Adrenal gland (tissue), 12 donors: Measurements from ENCODE around the gene RAB9B. TPM values are rescaled to one million over a fixed set of nuclear protein-coding genes. Genes with fewer than 3 reads are reported as not detected.

Source experiments
- DNase-seq, 7 donors: peaks; one replicate each; pipeline ENCODE4 v3.0.0-alpha.2; 2019 to 2020
- H3K27ac ChIP-seq, 5 donors: fragments of 200-600 bp; sonication (generic) in 4 of 5; 1 replicate in 3 of 5; 2 replicates in 2 of 5; pipeline versions ENCODE4 v1.5.1 to v1.8.0; 2016 to 2020; ENCODE audit warnings: mild to moderate bottlenecking in 1 of 5
- H3K27me3 ChIP-seq: fragments of 200-600 bp; 2 replicates; pipeline ENCODE4 v1.8.0; 2021
- H3K36me3 ChIP-seq, 2 donors: fragments of 200-600 bp; replicated peaks in 1 of 2; 1 replicate in 1 of 2; 2 replicates in 1 of 2; pipeline versions ENCODE4 v1.5.1 to v1.8.0; 2018 to 2022
- H3K4me1 ChIP-seq, 2 donors: fragments of 200-600 bp; replicated peaks in 1 of 2; 1 replicate in 1 of 2; 2 replicates in 1 of 2; pipeline versions ENCODE4 v1.5.1 to v1.8.0; 2018 to 2021
- H3K4me3 ChIP-seq, 4 donors: fragments of 200-600 bp; sonication (generic) in 3 of 4; one replicate each; pipeline ENCODE4 v1.5.1; 2016 to 2018
- H3K9me3 ChIP-seq, 3 donors: fragments of 200-600 bp; sonication (generic) in 1 of 3; replicated peaks in 1 of 3; 1 replicate in 2 of 3; 2 replicates in 1 of 3; pipeline versions ENCODE4 v1.5.1 to v1.8.0; 2016 to 2021
- POLR2A ChIP-seq, 2 donors: fragments of 450-650 bp; IDR thresholded peaks; one replicate each; pipeline ENCODE4 v1.6.1; 2017; ENCODE audit warnings: antibody characterized with exemption in 2 of 2, mild to moderate bottlenecking in 2 of 2, moderate library complexity in 1 of 2
- WGBS, 4 donors: extraction: QIAGEN DNeasy Blood & Tissue Kit in 2 of 4; methylation state at CpG; one replicate each; pipeline versions ENCODE4 v1.1.5 to v1.1.7; 2013 to 2017; 5-methylcytosine and 5-hydroxymethylcytosine counted together
- intact Hi-C, 2 donors: fragments of 100-400 bp; cut with DNase I; formaldehyde crosslinking; loops; one replicate each; pipeline versions ENCODE4 v1.14.1 to v1.15.0; 2022 to 2023
- polyA plus RNA-seq, 3 donors: library from polyadenylated mRNA; stranded (reverse); fragments of 200-250 nt in 2 of 3; fragments of 350-450 nt in 1 of 3; fragmentation: Illumina TruSeq in 1 of 3; extraction: RNeasy Lipid Tissue Mini Kit (QIAGEN cat#74804) in 1 of 3; gene quantifications; one replicate each; pipeline ENCODE4 v1.2.3, GENCODE V29; 2013 to 2014
- total RNA-seq, 9 donors: library from RNA; depleted of rRNA in 4 of 9; stranded (reverse); fragments of >200 nt in 4 of 9; fragments of 120-200 nt in 1 of 9; fragmentation: NEBNext Ultra II Directional in 1 of 9; extraction: Animal tissue kit (Norgen Biotek cat#: 25700) in 1 of 9; gene quantifications; one replicate each; pipeline versions ENCODE4 v1.1.0 to v1.2.4, GENCODE V29; 2013 to 2023
- TF ChIP-seq, protein P1 (sequence below), 6 experiments: fragments of 450-650 bp in 4 of 6; fragments of 200-600 bp in 2 of 6; sonication (generic) in 1 of 6; IDR thresholded peaks; 1 replicate in 5 of 6; 2 replicates in 1 of 6; pipeline versions ENCODE4 v1.5.1 to v1.8.0; 2016 to 2021; ENCODE audit warnings: antibody characterized with exemption in 6 of 6, mild to moderate bottlenecking in 2 of 6, moderate library complexity in 1 of 6
- donor health status: healthy with polysubstance abuse.
- donor health status: Bipolar disorder and iron deficiency.
- donor health status: DM: yes; HTN: yes; CAD: no.
- donor health status: DM: no; HTN: no; CAD: no.
- donor health status: DM: no; HTN: no; CAD: no.
- donor health status: DM: yes; HTN: yes; CAD: no.

The RAB9B gene
- total and polyA plus RNA-seq, 12 donors, result 0.09 to 6.3 (median 1.9) TPM

DNA sequence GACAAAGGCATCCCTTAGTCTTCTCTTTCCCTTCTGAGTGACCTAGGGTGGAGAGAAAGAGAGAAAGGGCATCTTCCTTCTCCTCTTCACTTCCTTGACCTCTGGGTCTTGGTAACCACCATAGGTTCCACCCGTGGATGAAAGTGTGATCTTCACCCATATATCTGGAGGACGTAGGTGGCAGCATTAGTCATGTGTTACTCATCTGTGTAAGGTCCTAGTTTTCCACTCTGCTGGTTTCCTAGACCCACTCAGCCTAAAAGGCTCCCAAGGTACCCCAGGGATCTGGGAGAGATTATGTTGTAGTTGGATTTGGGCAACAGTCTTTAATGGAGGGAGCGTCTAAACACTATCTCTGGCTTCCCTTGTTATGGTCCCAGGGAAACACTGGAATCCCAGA, 45.5 kb upstream of the RAB9B start:
- intact Hi-C loops, result no loop called here
- H3K9me3 ChIP-seq, result no peaks in the 10 kb centered on the region
- DNase-seq, result no peak
- H3K4me3 ChIP-seq, result no peak overlapping the region
- no peaks in the 10 kb centered on the region for H3K36me3 ChIP-seq
- TF ChIP-seq, protein P1, sequence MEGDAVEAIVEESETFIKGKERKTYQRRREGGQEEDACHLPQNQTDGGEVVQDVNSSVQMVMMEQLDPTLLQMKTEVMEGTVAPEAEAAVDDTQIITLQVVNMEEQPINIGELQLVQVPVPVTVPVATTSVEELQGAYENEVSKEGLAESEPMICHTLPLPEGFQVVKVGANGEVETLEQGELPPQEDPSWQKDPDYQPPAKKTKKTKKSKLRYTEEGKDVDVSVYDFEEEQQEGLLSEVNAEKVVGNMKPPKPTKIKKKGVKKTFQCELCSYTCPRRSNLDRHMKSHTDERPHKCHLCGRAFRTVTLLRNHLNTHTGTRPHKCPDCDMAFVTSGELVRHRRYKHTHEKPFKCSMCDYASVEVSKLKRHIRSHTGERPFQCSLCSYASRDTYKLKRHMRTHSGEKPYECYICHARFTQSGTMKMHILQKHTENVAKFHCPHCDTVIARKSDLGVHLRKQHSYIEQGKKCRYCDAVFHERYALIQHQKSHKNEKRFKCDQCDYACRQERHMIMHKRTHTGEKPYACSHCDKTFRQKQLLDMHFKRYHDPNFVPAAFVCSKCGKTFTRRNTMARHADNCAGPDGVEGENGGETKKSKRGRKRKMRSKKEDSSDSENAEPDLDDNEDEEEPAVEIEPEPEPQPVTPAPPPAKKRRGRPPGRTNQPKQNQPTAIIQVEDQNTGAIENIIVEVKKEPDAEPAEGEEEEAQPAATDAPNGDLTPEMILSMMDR (IDR thresholded peaks at IDR 0.05), result no peak
- TF ChIP-seq POLR2A (IDR thresholded peaks at IDR 0.05), result no peak
- peaks cover 10% of the 10 kb centered on the region for H3K27me3 ChIP-seq
- H3K4me1 ChIP-seq, result no peaks in the 10 kb centered on the region
- no peak overlapping the region for H3K27ac ChIP-seq
- 59 to 76% (median 72%) methylated on average over 3 of the region's 3 CpGs for WGBS, 4 donors

DNA sequence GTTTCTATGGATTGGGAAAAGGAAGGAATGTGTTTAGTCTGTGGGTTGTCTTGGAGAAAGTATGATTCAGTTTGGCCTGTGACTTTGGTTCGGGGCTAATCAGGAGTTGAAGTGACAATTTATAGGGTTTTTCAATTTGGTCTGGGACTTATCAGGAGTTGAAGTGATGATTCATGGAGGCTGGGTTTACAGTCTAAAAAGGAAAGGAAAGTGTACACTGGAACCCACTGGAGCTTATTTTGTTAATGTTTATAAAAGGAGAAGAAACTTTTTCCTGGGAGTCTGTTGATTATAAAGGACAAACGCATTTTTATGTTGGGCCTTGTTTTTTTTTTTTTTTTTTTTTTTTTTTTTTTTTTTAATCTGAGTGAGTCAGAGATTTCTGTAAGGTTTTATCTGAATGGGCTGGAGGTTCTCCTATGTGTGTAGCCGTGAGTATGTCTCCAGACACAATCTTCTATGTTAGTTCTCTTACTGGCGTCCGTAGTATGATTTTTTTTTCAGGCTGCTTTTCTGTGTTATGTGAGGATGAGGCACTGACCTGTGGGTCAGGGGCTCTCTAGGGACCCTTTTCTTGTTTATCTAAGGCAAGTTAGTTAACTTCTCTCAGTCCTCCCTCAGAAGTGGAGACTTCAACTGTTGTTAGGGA, 33.0 kb upstream of the RAB9B start:
- TF ChIP-seq, protein P1 (IDR thresholded peaks at IDR 0.05), result no peak
- no peak for TF ChIP-seq POLR2A (IDR thresholded peaks at IDR 0.05)
- Histone ChIP-seq H3K27ac (no peak overlapping the region), H3K4me3 (no peak overlapping the region), H3K36me3 (no peaks in the 10 kb centered on the region), H3K27me3 (no peaks in the 10 kb centered on the region), H3K4me1 (no peaks in the 10 kb centered on the region), H3K9me3 (no peaks in the 10 kb centered on the region)
- intact Hi-C loops, result no loop called here
- no peak for DNase-seq
- WGBS, 4 donors, result 28 to 50% (median 35%) methylated on average over 5 of the region's 5 CpGs

DNA sequence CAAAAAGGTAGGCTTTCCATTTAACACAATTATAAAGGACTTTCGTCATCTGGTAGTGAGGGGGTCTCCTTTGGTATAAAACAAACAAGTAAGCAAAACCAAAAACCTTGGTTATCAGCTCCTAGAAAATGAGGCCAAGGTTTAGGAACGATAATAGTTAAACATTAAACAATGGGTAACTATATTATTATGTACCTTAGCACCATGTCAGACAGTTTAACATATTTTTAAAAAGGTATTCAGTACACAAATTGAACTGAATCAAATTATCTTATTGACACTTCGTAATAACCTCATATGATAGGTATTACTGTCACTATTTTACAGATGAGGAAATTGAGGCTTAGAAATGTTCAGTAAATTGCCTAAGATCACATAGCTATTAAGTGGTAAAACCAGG, 32.1 kb upstream of the RAB9B start:
- H3K27ac ChIP-seq, result no peak overlapping the region
- no peaks in the 10 kb centered on the region for H3K9me3 ChIP-seq
- TF ChIP-seq, protein P1 (IDR thresholded peaks at IDR 0.05), result no peak
- TF ChIP-seq POLR2A (IDR thresholded peaks at IDR 0.05), result no peak
- no peak overlapping the region for H3K4me3 ChIP-seq
- DNase-seq, result no peak
- intact Hi-C loops, result no loop called here
- H3K36me3 ChIP-seq, result no peaks in the 10 kb centered on the region
- H3K27me3 ChIP-seq, result no peaks in the 10 kb centered on the region
- 62 to 88% (median 78%) methylated on average over 3 of the region's 3 CpGs for WGBS, 4 donors
- no peaks in the 10 kb centered on the region for H3K4me1 ChIP-seq

DNA sequence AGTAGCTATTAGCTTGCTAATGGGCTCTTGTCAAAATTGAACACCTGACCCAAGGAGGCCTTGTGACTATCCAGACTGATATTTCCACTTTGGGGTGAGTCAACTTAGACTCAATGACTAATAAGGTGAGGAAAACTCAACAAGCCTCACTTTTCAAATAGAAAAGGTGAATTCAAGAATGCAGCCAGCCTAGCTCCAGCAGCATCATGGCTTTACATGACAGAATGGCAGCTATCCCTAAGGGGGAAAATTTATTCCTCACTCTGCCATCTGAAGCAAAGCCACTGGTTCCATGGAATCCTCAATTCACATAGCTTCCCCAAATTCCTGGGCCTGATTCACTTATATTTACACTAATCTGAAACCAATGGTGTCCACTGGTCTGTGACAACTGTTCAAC, 29.1 kb upstream of the RAB9B start:
- Histone ChIP-seq H3K27me3 (peaks cover 22% of the 10 kb centered on the region), H3K27ac (no peak overlapping the region), H3K4me3 (no peak overlapping the region), H3K9me3 (no peaks in the 10 kb centered on the region), H3K36me3 (no peaks in the 10 kb centered on the region), H3K4me1 (no peaks in the 10 kb centered on the region)
- no peak for DNase-seq
- TF ChIP-seq, protein P1 (IDR thresholded peaks at IDR 0.05), result no peak
- TF ChIP-seq POLR2A (IDR thresholded peaks at IDR 0.05), result no peak
- intact Hi-C loops, result no loop called here
